NCI-H510A (cell line): ENCODE data around the gene PHACTR3.
"Not testable (repeated sequence)": the region's sequence is repeated elsewhere in the genome, so short reads cannot be mapped to it uniquely, and the experiment has no call there.

ENCODE experiments used
- DNase-seq: peaks from one replicate; lab custom pipeline; 2025; lab: John Stamatoyannopoulos, UW

PHACTR3 gene

DNA sequence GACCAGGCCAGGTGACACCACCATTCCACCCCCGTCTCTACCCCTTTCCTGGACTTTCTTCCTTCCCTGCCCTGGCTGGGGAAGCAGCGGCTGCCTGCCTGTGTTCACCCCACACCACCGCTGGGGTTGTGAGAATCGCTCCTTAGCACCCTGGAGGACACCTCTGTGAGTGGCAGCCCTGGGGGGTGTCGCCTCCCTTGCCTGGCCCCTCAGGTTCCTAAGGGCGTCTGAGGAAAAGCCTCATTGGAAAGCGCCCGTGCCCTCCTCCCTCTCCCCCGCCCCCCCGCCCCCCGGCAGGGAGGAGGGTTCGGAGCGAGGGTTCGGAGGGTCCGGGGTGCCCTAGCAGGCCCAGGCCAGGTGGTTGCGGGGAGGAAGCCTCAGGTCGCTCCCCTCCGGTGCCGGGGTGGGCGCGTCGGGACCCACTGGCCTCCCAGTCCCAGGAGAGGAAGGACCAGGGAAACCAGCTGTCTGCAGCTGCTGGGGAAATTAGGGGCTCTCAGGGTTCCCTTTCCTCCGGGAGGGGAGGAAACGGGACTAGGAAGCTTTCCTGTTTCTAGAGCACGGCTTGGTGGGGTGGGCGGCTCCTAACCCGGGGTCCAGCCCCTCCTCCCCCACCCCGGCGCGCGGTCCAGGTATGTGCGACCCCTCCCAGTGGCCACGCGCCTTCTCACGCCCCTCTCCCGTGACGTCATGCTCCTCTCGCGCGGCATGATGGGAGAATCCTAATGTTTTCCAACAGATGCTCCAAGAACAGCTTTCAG, at the start of gene PHACTR3:
Gene PHACTR3 (plus strand): TSS at position 760 of the 761 bp plus-strand sequence. CDS start 475 bp downstream, outside the sequence.
- no peak for DNase-seq

DNA sequence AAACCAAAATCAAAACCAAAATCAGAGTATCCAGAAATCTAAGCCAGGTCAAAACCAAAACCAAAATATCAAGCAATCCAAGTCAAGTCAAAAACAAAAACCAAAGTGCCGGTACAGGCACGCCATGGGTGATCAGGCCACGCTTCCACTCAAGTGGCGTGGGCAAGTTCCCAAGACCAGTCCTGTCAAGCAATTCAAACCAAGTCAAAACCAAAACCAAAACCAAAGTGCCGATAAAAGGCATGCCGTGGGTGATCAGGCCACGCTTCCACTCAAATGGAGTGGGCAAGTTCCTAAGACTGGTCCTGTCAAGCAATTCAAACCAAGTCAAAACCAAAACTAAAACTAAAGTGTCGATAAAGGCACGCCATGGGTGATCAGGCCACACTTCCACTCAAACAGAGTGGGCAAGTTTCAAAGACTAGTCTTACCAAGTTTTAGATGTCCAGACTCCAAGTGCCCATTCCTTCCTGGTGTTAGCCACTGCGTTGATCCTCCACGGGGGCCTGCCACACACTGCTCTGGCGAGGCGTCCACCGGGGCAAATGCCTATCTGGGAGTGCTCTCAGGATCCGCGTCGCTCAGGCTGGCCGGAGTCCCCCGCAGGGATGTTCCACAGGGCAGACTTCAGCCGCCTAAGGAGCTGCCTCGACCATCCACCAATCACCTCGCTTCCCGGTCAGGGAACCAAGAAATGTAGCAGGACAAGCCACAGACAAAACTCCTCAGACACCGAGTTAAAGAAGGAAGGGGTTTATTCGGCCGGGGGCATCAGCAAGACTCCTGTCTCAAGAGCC, 46.4 kb upstream of the PHACTR3 start:
- not testable (repeated sequence) for DNase-seq

GRCh38 chr20:59559024-59559817, 45.1 kb upstream of the PHACTR3 start:
- DNase-seq = no peak

DNA sequence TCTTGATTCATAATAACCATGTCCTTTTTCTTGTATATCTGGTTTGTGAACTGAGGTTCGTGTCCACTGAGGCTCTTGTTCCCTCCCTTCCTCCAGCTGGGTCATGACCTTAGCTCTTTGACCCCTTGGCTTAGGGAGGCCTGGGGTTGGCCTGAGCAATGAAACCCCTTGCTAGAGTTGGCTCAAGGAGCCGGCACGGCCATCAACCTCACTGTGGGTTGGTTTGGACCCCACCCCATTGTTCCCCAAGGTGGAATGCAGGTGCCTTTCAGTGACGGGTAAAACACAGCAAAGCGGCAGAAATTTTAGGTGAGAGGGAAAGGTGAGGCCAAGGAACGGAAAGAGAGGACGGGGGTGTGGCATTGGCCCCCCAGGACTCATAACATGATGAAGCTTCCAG, 44.5 kb upstream of the PHACTR3 start:
- DNase-seq = no peak

GRCh38 chr20:59560588-59561227, 43.6 kb upstream of the PHACTR3 start:
- no peak for DNase-seq

GRCh38 chr20:59561228-59561605, 43.1 kb upstream of the PHACTR3 start:
- no peak for DNase-seq

- DNase-seq = no peak
Measured at GRCh38 chr20:59561614-59562277, 42.6 kb upstream of the PHACTR3 start.

GRCh38 chr20:59564171-59564570, 40.2 kb upstream of the PHACTR3 start:
- no peak for DNase-seq

DNA sequence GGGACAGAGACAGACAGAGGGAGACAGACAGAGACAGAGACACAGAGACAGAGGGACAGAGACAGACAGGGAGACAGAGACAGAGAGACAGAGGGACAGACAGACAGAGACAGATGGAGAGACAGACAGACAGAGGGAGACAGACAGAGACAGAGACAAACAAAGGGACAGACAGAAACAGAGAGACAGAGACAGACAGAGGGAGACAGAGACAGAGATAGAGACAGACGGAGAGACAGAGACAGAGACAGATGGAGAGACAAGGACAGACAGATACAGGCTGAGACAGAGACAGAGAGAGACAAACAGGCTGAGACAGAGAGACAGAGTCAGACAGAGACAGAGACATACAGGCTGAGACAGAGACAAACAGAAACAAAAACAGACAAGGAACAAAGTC, 39.4 kb upstream of the PHACTR3 start:
- no peak for DNase-seq

- DNase-seq = no peak
Measured at GRCh38 chr20:59565768-59566461, 38.4 kb upstream of the PHACTR3 start.

- no peak for DNase-seq
Measured at GRCh38 chr20:59566631-59567524, 37.5 kb upstream of the PHACTR3 start.

DNA sequence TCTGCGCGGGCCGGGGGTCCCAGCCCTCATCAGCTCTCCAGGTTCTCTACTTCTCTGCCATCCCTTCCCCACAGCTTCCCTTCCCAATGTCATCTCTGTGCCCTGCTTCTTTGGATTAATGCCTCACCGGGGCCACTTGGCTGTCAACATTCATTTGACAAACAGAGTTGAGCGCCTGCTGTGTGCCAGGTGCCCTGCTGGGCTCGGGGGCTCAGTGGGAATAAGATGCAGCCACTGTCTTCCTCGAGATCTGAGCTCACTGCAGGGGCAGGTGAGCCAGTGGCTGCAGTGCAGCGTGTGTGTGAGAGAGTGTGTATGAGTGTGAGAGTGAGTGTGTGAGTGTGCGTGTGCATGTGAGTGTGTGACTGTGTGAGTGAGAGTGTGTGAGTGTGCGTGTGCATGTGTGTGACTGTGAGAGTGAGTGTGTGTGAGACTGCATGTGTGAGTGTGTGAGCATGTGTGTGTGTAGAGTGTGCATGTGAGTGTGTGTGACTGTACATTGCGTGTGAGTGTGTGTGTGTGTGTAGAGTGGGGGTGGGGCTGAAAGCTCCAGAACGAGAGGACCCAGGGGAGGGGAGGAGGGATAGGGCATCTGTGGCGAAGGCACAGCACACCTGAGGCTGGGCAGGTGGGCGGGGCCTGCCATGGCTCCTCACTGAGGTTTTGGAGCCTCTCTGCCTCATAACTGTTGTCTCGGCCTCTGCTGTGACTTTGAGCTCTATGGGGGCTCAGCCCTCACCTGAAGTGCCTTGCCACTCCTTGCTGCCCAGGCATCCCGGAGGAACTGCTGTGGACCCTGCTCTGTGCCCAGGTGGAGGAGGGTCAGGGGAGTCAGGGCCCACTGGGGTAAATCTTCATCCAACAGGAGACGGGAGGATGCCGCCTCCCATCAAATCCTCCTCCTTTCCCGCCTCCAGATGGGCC, 36.5 kb upstream of the PHACTR3 start:
- no peak for DNase-seq

GRCh38 chr20:59568509-59569024, 35.8 kb upstream of the PHACTR3 start:
- DNase-seq = no peak

- DNase-seq = no peak
Measured at GRCh38 chr20:59569305-59569704, 35.0 kb upstream of the PHACTR3 start.

DNA sequence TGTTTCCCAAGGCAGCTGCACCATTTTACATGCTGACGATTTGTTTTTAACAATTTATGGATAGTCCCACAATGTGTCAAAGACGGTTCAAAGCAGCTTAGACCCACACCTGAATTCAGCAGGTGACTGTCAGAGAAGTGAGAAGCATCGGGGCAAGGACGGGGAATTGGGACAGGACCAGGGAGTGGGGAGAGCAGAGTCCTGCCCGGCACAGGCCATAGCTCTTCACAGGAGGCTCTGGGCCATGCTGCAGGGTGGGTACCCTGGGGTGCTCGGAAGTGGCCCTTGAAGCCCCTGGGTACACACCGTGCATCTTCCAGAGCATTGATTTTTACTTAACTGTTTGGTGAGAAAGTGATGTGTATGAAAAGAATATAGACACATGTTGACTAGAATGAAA, 33.2 kb upstream of the PHACTR3 start:
- no peak for DNase-seq

DNA sequence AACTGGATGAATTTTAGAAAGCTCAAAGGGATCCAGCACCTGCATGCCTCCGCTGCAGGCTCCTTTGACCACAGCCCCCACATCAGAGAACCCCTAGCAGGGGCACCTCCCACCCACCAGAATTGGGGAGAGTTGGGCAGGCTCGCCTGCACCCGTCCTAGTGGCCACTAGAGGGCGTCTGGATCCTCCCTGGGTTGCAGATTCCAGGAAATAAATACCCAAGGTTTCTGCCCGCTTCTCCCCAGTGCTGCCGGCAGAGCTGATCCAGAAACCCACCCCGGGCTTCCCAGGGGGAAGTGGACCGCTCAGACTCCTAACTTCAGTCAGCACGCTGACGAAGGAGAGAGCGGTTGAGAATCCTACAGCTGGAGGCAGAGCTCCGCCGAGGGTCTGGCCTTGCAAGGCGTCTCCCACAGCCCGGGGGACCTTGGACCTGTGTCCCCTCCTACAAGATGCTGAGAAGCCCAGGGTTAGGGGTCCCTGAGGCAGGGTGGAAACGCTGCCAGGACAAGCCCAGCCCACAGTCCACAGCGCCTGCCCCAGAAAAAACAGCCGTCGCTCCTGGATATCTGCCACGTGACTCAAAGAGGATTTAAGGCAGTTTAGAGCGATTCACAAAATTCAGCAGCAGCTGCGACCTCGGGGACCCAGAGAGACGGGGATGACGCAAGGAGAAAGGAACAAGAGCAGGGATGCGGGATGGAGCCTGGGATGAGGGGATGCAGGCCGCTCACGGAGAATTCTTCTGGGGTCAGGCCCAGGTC, 32.6 kb upstream of the PHACTR3 start:
- no peak for DNase-seq

GRCh38 chr20:59572515-59572914, 31.8 kb upstream of the PHACTR3 start:
- no peak for DNase-seq

DNA sequence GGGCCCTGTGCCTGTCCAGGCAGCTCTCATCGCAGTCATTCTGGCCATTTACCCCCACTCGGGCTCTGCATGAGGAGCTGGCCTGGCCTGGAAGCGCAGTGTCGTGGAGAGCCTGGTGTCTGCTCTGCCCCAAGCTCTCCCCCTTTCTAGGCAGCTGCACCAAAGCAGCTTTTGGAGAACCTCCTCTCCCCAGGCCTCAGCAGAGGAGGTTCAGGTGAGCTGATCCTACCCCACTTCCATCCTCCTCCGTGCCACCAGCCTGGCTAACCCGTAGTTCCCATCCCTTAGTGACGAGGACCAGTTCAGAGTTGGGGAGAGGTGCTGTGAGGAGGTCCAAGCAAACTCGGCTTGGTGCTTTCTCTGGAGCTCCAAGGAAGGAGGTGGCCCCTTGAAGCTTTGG, 30.5 kb upstream of the PHACTR3 start:
- DNase-seq = no peak
